A549 treated with CORT108297 at 1 μM for 4 hours (cell line): ENCODE results near the gene UTRN. TPM values are rescaled to one million over a fixed set of nuclear protein-coding genes. Genes with fewer than 3 reads are reported as not detected.

Source experiments
- total RNA-seq: library from RNA; stranded (reverse); fragments of 200-300 nt; extraction: Qiagen RNA extraction; gene quantifications from 5 replicates; pipeline ENCODE4 v1.2.3, GENCODE V29; 2022

Gene UTRN
- 5.9 to 10.8 TPM (median 9.9 TPM) in 5 replicates for total RNA-seq

DNA sequence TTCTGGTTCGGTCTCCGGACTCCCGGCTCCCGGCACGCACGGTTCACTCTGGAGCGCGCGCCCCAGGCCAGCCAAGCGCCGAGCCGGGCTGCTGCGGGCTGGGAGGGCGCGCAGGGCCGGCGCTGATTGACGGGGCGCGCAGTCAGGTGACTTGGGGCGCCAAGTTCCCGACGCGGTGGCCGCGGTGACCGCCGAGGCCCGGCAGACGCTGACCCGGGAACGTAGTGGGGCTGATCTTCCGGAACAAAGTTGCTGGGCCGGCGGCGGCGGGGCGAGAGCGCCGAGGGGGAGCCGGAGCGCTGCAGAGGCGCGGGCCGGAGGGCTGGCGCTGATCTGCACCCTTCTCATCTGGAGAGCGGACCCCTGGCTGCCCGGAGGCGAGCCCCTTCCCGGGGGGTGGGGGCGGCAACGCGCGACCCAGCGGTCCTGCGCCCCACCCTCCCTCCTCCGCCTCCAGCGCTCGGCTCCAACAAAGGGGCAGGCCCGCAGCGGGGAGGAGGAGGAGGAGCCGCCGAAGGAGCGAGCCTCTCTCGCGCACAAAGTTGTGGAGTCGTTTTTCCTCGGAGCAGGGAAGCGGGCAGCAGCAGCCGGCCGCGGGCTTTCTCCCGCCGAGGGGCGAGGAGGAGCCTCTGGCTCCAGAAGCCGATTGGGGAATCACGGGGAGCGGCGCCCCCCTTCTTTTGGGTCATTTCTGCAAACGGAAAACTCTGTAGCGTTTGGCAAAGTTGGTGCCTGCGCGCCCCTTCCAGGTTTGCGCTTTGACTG is at the start of gene UTRN:
TSS of gene UTRN (plus strand) at position 553 of the 765 bp plus-strand sequence. CDS start 6,494 bp downstream, outside the sequence.

Other genes with a start within 250 kb of the UTRN start
- gene SF3B5, start 189.8 kb upstream of the UTRN start, total RNA-seq = 185 to 237 TPM (median 219 TPM) in 5 replicates
- gene STX11, start 134.8 kb upstream of the UTRN start, total RNA-seq = 1.9 to 2.3 TPM (median 2.1 TPM) in 5 replicates